Endometrial microvascular endothelial cells (primary cell): ENCODE measurements around the gene CTRL. TPM values are rescaled to one million over a fixed set of nuclear protein-coding genes. Genes with fewer than 3 reads are reported as not detected.
"Not testable (repeated sequence)": the region's sequence is repeated elsewhere in the genome, so short reads cannot be mapped to it uniquely, and the experiment has no call there.

Experiments
- in situ Hi-C: cut with HindIII; loops from 2 replicates; pipeline ENCODE4 v1.10.0; 2017; ENCODE audit warnings: low sequenced_read_pairs, low pct_unique_long_range_greater_than_20kb; ENCODE audit errors: inconsistent ontology term
- total RNA-seq: library from RNA; depleted of rRNA; stranded (reverse); fragments of >200 nt; gene quantifications from one replicate; pipeline ENCODE4 v1.2.3, GENCODE V29; 2015; ENCODE audit errors: inconsistent ontology term

CTRL gene
- 0.28 TPM for total RNA-seq

- in situ Hi-C loops = no loop called here
Observed at GRCh38 chr16:67931712-67932461, at the start of gene CTRL. TSS of gene CTRL (minus strand) at chr16:67931862. CDS start at chr16:67931852, 10 bp downstream.

- in situ Hi-C loops = no loop called here
Observed at GRCh38 chr16:67979955-67980678, 48.5 kb upstream of the CTRL start, which contains the start of gene DPEP3. TSS of gene DPEP3 (minus strand) at chr16:67980499. CDS start at chr16:67980380, 119 bp downstream.

- in situ Hi-C loops = no loop called here
Observed at GRCh38 chr16:67977469-67978227, 46.0 kb upstream of the CTRL start.

GRCh38 chr16:67977005-67977404 is 45.3 kb upstream of the CTRL start:
- in situ Hi-C loops = no loop called here

GRCh38 chr16:67976205-67976604 is 44.5 kb upstream of the CTRL start:
- in situ Hi-C loops = no loop called here

- in situ Hi-C loops = no loop called here
Observed at GRCh38 chr16:67975321-67976105, 43.9 kb upstream of the CTRL start.

GRCh38 chr16:67972285-67972684 is 40.6 kb upstream of the CTRL start:
- in situ Hi-C loops = not testable (repeated sequence)

- in situ Hi-C loops = no loop called here
Observed at GRCh38 chr16:67971111-67971510, 39.4 kb upstream of the CTRL start.

- in situ Hi-C loops = no loop called here
Observed at GRCh38 chr16:67969254-67970039, 37.8 kb upstream of the CTRL start.

GRCh38 chr16:67968400-67969253 is 37.0 kb upstream of the CTRL start, which contains the start of gene SLC12A4:
TSS of gene SLC12A4 (minus strand) at chr16:67968637. CDS start at chr16:67968553, 84 bp downstream.
- in situ Hi-C loops = no loop called here

GRCh38 chr16:67967958-67968399 is 36.3 kb upstream of the CTRL start:
- in situ Hi-C loops = no loop called here

GRCh38 chr16:67967183-67967957 is 35.7 kb upstream of the CTRL start:
- in situ Hi-C loops = no loop called here

GRCh38 chr16:67966549-67967182 is 35.0 kb upstream of the CTRL start:
- in situ Hi-C loops = no loop called here

- in situ Hi-C loops = no loop called here
Observed at GRCh38 chr16:67965668-67966548, 34.2 kb upstream of the CTRL start.
